GM19043 (cell line): Measurements from ENCODE around the gene NGFR.
"Not testable (repeated sequence)": the region's sequence is repeated elsewhere in the genome, so short reads cannot be mapped to it uniquely, and the experiment has no call there.

Source experiments
- ATAC-seq: cut with Tn5 transposase; IDR thresholded peaks from one replicate; pipeline ENCODE4 v1.9.1; 2021; ENCODE audit warnings: low read depth; ENCODE audit not compliant: unreplicated experiment

Gene NGFR

DNA sequence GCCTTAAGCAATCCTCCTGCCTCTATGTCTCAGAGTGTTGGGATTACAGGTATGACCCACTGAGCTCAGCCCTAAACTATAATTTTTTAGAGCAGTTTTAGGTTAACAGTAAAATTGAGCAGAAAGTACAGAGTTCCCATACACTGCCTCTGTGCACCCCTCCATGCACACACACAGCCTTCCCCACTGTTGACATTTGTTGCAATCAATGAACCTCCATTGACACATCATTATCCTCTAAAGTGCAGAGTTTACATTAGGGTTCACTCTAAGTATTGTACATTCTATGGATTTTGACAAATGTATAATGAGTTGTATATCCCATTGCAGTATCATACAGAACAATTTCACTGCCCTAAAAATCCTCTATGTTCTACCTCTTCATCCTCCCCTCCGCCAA is 35.0 kb downstream of the NGFR start:
- ATAC-seq: no peak

DNA sequence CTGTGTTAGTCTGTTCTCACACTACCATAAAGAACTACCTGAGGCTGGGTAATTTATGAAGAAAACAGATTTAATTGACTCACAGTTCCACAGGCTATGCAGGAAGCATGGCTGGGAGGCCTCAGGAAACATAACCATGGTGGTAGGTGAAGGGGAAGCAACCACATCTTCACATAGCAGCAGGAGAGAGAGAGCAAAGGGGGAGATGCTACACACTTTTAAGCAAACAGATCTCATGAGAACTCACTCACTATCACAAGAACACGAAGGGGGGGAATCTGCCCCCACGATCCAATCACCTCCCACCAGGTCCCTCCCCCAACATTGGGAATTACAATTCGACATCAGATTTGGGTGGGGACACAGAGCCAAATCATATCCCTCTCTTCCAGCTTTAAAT is 48.8 kb downstream of the NGFR start:
- no peak for ATAC-seq

DNA sequence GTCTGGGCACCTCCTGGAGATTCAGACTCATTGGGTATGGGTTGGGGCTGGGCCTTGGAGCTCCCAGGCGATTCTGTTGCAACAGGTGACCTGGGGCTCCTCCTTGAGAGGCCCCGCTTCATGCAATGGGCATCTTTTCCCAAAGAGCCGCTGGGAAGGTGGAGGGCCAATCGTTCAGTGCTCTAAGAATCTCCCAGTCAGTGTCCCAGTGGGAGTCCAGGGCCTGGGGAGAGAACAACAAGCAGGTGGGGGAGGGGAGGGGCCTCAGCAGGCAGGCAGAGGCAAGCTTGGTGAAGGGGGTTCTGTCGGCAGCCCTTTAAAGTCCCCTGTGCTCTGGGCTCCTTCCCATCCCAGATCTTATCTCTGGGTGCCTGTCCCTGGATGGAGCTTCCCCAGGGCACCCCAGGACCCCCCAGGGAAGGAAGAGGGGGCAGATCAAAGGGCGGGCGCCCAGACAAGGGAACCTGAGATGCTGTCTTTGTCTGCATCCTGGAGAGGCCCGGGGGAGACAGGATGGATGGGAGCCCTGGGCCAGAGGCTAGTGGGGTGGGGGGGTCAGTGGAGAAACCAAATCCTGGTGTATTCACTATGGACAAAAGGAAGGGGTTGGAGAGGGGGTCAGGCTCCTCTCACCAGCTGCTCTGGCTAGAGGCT is 50.0 kb downstream of the NGFR start:
- no peak for ATAC-seq

DNA sequence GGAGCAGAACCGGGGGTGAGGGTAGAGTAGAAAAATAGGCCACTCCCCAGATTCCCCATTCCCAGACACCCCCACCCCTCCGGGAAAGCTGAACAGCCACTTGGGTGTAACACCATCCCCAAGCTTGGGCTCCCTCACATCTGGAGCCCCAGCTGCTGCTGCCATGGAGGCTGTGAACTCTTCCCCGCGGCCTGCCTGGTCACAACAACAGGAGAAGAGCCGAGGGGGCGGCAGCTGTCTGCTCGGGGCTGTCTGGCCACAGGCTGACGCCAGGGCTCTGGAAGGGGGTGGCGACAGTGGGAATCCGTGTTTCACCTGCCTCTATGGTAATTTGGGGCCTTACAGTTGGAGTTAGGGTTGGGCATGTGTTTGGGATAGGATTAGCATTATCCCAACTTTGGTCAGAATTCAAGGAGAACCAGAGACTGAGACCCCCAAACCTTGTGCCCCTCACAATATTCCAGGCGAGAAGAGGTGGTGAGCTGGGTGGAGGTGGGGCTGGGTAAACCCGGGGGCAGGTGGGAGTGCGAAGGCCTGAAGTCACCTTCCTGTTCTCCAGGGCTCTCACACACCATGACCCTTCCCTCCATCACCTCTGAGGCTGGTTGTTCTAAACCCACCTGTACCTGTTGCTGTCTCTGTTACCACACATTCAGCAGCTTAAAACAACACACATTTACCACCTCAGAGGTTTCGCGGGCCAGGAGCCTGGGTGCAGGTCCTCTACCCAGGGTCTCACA is 50.9 kb downstream of the NGFR start:
- ATAC-seq: no peak

DNA sequence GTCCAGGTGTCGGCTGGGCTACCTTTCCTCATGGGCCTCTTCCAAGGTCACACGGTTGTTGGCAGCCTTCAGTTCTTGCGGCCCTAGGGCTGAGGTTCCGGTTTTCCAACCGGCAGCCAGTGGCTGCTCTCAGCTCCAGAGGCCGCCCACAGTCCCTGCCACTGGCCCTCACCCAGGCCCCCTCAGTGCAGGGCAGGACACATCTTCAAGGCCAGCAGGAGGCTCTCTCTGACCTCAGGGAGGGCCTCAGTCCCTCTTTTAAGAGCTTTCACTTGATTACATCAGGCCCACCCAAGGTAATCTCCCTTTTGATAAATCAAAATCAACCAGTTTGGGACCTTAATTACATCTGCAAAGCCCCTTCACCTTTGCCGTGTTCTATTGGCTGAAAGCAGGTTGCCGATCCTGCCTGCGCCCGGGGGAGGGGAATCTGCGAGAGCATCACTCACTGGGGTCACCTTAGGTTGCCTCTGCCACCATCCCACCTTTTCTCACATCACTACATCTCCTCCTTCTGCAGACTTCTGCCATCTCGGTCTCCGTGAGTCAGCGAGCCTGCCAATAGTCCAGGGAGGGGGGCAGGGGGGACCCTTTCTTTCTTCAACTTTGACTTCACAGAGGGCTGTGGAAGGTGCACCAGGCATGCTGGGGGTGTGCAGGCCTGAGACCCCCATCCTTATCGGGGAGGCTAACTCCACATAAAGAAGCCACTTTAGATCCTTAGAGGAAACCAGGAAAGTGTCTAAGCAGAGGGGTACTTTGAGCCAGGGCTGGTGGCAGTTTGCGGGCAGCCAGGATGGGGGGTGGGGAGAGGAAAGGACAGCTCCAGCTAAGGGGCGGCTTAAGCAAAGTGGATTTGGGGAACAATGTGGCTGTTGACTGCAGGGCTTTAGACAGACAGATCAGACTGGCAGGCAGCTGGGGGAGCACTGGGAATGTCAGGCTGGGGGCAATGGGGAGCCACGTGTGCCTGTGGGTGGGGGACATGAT is 51.7 kb downstream of the NGFR start:
- ATAC-seq: no peak

DNA sequence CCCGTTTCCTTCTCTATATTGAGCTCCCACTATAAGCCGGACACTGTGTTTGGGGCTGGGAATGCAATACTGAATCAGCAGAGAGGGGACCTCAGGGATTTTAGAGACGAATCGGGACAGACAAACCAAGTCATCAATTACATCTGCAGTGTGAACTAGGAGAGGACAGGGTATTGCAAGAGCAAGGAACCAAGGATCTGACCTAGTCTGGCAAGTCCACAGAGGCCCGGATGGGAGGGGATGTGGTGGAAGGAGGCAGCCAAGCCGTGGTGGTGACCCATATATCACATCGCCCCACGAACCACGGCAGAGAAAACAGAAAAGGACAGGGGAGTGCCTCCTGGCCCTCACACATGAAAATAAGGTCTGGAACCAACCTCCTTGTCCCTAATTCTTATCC is 52.5 kb downstream of the NGFR start:
- ATAC-seq: no peak

DNA sequence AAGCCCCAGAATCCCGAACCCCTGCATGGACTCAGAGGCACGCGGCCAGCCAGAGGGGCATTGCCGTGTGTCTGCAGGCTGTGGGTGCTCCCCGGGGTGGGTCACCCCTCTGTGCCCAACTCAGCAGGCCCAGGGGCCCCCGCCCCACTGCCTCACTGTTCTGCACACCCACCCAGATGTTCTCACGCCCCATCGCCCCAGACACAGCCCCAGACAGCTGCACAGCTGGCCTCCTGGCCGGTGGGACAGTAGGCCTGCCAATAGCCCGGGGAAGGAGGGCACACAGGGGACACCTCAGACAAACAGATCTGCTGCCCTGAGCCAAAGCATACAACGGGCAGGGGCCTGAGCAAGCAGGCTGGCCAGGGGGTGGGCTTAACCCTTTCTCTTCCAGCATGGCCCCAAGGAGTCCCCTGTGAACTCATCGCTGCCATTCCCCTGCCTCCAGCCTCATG is 53.0 kb downstream of the NGFR start:
- no peak for ATAC-seq

DNA sequence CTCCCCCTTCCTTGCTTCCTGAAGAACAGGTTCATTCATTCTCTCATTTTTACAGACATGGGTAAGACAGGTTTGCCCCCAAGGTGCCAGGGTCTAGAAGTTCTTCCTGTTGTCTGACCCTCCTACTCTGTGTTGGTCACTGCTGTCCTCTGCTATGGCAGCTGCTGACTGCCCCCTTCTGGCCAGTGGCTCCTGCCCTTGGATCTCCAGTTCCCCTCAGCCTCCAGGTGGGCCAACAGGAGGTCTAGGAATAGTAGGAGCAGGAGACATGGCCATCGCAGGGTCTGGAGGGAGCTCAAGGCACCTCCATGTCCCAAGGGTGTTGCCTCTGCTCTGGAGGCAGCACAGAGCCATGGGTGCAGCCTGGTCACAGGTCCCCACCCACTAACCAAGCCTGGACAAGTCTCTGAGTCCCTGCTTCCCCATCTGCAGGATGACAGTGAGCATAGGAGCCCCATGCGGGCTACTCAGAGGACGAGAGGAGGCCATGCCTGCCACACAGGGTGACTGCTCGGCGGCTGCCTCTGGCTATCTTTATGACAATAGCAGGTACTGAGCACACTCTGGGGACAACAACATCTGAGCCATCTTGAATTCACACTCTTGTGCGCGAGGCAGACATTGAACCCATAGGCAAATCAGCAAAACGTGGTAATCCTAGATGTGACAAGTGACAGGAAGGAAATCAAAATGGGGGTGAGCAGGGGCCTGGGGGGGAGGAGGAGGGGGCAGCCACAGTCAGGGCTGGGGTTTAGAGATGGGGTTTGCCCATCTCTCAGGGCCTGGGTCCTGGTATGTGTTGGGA is 53.6 kb downstream of the NGFR start:
- ATAC-seq: no peak

DNA sequence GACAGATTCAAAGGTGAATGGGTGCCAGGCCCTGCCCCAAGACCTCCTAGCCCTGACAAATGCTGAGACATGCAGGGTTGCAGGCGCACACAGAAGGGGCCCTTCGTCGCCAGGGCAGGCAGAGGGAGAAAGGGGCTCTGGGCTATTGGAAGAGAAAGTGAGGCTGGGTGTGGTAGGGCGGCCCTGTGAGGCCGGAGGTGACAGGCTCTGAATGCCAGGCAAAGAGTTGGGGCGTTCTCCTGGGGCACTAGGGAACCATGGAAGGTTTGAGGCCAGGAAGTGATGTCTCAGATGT is 54.2 kb downstream of the NGFR start:
- ATAC-seq: no peak

DNA sequence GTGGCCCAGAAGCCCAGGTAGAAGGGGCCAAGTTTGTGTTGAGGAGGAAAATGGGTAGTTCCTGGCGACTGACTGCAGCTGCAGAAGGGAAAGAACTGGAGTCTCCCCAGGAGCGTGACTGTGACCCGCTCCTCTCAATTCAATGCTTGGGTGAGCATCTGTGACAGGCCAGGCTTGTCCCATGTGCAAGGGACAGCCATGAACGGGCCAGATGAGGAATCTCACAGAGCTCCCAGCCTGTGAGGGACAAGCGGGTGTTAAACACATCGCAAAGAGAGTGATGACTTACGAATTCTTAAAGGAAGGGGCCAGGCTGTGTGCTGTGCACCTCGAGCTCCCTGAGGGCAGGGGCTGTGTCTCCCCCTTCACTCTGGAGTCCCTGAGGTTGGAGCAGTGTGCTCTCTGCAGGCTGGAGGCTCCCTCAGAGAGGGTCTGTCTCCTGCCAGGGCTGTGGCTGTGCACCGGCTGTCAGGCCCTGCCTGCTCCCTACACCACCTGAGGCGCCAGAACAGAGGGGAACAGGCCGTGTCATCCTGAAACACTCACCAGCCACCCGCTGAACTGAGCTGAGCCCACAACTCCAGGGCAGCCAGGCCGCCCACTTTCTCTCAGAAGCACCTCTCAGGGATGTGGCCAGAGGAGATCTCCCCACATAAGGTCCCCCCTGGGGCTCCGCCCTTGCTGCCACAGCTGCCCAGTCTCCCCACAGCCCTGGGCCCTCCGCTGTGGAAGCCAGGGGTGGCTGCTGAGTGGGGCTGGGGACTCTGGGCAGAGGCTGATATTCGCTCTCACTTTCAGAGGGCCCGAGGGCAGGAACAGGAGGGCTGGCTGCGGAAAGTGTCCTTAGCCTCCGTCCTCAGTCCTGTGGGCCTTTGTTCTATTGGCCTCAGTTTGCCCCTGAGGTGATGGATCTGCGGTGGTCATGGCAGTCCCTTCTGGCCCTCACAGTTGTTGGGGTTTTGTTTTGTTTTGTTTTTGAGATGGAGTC is 54.9 kb downstream of the NGFR start:
- no peak for ATAC-seq

DNA sequence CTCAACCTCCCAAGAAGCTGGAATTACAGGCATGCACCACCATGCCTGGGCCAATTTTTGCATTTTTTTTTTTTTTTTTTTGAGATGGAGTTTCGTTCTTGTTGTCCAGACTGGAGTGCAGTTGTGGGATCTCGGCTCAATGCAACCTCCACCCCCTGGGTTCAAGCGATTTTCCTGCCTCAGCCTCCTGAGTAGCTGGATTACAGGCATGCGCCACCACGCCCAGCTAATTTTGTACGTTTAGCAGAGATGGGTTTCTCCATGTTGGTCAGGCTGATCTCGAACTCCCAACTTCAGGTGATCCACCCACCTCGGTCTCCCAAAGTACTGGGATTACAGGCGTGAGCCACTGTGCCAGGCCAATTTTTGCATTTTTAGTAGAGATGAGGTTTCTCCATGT is 55.7 kb downstream of the NGFR start:
- not testable (repeated sequence) for ATAC-seq

DNA sequence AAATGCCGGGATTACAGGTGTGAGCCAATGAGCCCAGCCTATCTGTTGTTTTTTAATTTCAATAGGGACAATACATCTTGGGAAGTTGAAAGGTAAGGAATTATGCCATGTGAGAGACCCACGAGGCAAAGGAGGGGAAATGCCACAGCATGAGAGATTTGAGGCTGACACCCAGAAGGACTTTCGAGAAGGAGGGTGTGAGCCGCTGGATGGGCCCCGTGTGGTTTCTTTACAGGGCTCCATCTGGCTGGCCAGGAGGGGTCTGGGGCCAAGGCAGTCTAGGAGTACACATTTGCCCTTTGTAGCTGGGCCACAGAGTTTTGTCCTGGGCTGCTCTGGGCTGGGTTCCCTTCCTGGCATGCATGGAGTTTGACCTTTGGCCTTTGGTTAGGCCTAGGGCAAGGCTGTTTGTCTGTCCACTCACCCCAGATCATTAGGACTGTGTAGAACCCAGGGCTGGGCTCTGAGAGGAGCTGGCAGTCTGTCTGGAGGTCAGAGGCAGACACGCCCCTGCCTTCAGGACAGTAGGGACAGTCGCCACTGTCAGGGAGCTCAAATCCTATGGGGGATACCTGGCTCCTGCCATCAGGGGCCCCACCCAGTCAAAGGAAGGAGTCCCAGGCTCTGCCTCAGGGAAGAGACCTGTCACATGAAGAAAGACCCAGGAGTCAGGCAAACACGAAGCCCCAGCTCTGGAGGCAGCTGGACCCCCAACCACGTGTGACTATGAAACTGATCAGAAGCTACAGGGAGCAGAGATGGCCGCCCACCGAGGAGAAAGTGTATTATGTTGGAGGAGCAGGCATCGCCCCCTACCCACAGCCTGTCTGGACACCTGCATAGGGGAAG is 56.4 kb downstream of the NGFR start:
- no peak for ATAC-seq

DNA sequence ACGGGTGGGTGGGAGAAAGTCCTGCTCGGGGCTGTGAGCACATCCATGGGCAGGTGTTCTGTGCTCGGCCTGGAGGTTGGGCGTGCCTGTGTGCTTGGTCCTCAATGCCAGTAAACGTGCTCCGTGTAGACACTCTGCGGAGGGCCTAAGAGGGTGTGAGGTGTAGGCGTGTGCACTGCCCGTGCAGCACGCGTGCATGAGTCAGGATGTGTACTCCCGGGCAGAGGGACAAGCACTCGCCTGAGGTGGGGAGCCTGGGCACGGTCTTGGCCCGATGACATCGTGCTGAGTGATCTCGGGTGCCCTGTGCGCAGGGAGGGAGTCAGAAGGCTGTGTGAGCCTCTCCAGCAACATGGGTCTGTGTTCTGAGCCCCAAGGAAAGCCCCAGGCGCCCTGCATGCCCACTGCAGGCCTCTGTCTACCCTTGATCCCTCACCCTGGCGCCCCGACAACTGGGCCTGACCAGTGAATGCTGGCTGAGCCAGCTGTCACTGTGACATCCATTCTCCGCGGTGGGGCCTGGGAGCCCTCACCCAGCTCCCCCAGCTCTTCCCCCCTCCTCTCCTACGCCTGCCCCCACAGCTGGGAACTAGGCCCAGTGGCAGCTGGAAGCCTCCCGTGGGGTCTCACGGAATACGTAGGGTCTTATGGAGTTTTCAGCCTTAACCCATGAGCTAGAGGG is 57.1 kb downstream of the NGFR start:
- no peak for ATAC-seq

DNA sequence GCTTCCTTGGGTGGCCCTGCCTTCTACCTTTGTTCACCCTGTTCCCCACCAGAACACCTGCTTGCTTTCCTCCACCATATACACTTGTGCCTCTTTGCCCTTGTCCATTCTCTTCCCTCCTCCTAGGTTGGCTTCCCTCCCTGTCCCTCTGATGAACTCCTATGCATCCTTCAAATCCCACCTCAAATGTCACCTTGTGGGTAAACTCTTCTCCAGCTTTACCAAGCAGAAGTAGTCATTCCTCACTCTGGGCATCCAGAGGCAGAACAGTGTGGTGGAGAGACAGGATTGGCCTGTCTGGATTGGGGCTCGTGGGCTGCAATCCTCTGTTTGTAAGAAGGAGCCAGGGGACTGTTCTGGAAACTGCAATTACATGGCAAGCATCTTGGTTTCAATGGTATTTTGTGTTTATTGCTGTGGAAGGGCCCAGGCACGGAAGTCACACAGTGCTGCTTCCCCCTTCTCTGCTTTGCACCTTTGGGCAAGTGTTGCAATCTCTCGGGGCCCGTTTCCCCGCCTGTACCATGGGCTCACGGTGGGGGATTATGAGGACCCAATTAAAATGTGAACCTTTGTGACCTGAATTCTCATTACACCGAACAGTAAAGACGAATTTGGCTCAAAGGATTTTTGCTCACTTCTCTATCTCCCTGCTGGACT is 58.7 kb downstream of the NGFR start:
- ATAC-seq: no peak

DNA sequence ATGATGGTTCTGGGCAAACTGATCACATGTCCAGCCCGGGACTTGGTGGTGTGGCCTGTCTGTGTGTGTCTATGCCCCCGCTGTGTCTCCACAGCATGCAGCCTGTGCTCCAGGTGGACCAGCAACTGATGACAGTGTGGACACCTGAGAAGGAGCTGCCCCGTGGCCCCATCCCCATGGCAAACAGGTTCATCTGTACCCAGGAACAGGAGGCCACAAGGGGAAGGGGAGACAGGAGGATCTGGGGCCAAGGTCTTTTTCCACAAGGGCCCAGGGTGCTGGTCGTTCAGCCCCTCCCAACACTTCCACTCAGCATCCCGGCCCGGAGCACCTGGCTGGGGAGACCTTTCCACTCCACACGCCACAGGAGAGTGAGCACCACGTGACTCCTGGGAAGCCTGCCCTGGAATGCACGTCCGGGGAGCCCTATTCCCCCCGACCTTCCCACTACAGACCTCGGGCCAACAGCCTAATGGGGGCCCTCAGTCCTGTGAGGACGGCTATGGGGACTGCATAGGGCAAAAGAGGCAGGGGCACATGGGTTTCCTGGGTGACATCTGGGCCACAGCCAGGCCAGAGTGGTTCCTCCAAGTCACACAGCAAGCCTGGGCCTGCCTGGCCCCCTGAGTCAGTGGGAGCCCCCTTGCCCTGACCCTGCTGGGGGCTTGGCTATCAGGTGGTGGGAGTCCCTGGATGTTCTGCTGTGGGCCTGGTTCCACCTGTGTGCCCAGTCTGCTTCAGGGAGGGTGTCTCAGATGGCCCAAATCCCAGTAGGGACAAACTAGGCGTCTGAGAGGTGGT is 59.8 kb downstream of the NGFR start:
- no peak for ATAC-seq

DNA sequence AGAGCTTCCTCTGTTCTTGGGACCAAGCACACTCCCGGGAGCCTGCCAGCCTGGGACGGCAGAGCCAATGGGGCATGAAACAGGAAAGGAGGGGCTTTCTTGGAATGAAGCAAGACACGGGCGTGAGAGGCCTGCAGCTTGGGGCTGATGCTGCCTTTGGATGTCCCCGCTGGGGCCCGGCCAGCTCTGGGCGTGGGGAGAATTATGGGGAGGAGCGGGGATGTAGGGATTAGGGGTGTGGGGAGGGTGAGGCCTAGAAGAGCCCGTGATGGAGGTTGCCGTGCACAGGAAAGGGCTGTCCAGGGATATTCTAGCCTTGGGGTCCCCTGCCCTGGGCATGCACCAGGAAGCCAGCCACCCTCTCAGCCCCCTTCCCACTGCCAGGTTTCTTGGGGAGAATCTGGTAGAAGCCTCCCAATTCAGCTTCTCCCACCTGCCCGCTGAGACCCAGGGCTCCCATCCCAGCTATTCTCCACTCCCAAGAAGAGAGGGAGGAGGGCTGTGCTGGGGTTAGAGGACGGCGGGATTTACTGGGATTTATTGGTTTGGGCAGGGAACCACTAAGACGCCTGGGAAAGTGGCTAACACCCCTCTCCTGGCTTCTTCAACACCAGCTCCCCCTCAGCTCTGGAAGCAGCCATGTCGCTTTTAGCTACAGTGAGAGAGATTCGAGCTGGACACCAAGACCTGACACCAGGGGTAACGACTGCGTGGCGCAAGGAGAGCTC is 60.6 kb downstream of the NGFR start:
- no peak for ATAC-seq
